Measurements from ENCODE around the gene PGF.

PGF gene

DNA sequence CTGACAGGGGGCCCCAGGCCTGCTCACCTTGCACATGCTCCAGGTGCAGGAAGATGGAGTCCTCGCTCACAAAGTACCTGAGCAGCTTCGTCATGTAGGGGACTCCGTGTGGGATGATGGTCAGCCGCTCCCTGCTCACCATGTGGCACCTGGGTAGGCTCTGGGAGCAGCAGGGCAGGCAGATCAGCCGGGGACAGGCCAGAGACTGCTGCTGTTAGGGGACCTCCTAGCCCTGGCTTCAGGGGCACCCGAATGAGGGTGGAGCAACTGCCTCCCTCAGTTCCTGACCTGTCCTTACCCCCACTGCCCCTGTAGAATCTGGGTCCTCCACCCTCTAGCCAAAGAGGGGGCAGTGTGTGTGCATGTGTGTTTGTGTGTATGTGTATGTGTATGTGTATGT, 44.2 kb downstream of the PGF start:
- DNase-seq (ENCODE audit: low read depth): no peak
- no peak overlapping the region for H3K4me3 ChIP-seq (ENCODE audit: low read depth, low read length)

GRCh38 chr14:74910556-74910955, 44.8 kb downstream of the PGF start:
- no peak for DNase-seq (ENCODE audit: low read depth)
- no peak overlapping the region for H3K4me3 ChIP-seq (ENCODE audit: low read depth, low read length)

GRCh38 chr14:74909911-74910310, 45.5 kb downstream of the PGF start:
- H3K4me3 ChIP-seq (ENCODE audit: low read depth, low read length): no peak overlapping the region
- DNase-seq (ENCODE audit: low read depth): no peak

- no peak for DNase-seq (ENCODE audit: low read depth)
These were observed 45.9 kb downstream of the PGF start for GRCh38 chr14:74909501-74909900.

DNA sequence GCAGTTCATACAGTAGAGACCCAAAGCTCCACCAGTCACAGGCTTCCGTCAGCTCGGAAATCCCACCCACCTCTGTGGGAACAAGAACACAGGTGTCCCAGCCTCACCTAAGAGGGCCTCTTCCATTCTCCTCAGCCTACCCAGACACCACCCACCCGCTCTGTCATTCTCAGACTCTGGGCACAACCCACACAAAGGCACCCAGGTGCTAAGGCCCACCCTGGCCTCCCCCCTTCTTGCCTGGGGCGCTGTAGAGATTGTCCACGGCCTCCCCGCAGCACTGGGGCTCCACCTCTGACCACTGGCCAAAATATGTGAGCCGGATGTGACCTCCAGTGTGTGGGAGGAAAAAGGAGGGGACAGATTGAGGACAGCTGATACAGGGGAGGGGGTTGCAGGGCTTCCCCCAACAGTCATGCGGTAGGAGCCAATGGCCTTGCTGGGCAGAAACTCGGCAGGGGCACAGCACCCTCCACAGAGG, 46.5 kb downstream of the PGF start:
- no peak for DNase-seq (ENCODE audit: low read depth)
- no peak overlapping the region for H3K4me3 ChIP-seq (ENCODE audit: low read depth, low read length)

More at GRCh38 chr14:74909501-74909900, 45.9 kb downstream of the PGF start:
- no peak overlapping the region for H3K4me3 ChIP-seq (ENCODE audit: low read depth, low read length)

DNA sequence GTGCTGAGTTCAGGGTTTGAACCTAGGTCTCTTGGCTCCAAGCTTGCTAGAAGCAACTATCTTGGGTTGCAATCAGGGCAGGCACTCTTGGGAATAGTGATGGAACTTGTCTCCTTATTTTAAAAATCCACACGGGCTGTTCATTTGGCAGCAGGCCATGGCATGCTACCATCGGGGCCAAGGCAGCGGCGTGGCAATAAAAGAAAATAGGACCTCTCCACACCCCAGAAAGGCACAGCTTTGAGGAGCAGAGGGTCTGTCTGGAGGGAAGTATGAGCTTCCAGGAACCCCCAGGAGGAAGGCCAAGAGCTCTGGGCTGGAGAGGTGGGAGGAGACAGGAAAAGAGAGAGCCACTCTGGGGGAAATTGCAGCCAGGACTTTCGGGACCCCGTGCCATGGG, 47.7 kb downstream of the PGF start:
- DNase-seq (ENCODE audit: low read depth): no peak

GRCh38 chr14:74906925-74907521, 48.4 kb downstream of the PGF start:
- DNase-seq (ENCODE audit: low read depth): no peak
- no peak overlapping the region for H3K4me3 ChIP-seq (ENCODE audit: low read depth, low read length)

More for the DNA sequence above, 47.7 kb downstream of the PGF start:
- no peak overlapping the region for H3K4me3 ChIP-seq (ENCODE audit: low read depth, low read length)

GRCh38 chr14:74905595-74906142, 49.7 kb downstream of the PGF start:
- DNase-seq (ENCODE audit: low read depth): no peak
- no peak overlapping the region for H3K4me3 ChIP-seq (ENCODE audit: low read depth, low read length)

- no peak for DNase-seq (ENCODE audit: low read depth)
- H3K4me3 ChIP-seq (ENCODE audit: low read depth, low read length): no peak overlapping the region
These were observed 50.5 kb downstream of the PGF start for GRCh38 chr14:74904635-74905503.

DNA sequence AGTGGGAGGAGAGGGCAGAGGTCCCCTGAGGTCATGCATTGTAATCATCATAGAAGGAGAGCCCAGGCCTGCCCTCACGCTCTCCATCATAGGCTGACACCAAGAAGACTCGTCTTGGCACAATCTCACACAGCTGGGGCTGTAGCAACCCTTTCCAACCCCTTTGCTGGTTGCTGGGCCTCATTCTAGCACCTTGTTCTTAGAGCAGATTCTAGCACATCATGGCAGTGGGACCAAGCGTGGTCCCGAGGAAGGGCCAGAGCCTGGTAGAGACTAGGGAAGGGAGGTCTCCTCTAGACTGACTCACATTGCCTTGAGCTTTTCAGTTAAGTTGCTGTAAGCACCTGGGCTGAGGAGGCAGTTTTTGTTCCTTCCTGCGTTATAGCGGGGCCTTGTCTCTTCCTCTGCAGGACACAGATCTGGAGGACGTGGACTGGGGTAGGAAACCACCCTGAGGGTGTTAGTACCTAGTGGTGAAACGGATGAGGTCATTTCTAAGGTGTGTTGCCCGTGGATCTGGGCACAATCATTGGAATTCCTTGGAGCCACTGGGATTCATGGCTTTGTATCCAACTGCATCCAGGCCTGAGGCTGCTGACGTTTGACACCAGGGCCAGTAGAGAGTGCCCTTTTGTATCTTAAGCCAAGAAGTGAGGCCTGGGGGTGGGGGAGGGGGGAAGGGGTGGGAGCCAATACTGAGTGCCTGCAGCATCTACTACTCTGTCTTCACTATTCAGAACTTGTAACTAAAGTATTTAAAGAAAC, 52.3 kb downstream of the PGF start:
- H3K4me3 ChIP-seq (ENCODE audit: low read depth, low read length): no peak overlapping the region
- DNase-seq (ENCODE audit: low read depth): no peak

- DNase-seq (ENCODE audit: low read depth): no peak
- H3K4me3 ChIP-seq (ENCODE audit: low read depth, low read length): no peak overlapping the region
These were observed 56.7 kb downstream of the PGF start for GRCh38 chr14:74898694-74899093.

GRCh38 chr14:74898083-74898482, 57.3 kb downstream of the PGF start:
- no peak for DNase-seq (ENCODE audit: low read depth)
- no peak overlapping the region for H3K4me3 ChIP-seq (ENCODE audit: low read depth, low read length)

DNA sequence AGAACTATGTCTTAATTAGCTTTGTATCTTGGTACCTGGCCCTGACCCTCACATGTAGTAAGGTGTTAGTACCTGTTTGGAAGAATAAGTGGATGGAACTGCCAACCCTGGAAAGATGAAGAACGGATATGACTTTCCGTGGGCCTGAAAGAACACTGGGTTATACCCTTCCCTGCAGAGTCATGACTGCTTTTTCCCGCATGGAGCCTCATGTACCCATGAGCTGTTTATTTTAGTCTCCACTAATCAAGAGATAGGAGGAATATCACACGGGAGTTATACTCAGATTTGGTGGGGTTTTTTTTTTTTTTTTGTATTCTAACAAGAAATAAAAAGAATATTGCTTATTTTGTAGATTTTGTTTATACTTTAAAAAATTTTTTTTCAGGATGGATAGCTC, 57.8 kb downstream of the PGF start:
- H3K4me3 ChIP-seq (ENCODE audit: low read depth, low read length): no peak overlapping the region
- no peak for DNase-seq (ENCODE audit: low read depth)

GRCh38 chr14:74896400-74896799, 59.0 kb downstream of the PGF start:
- no peak overlapping the region for H3K4me3 ChIP-seq (ENCODE audit: low read depth, low read length)
- no peak for DNase-seq (ENCODE audit: low read depth)

GRCh38 chr14:74893614-74894091, 61.7 kb downstream of the PGF start:
- no peak for DNase-seq (ENCODE audit: low read depth)
- no peak overlapping the region for H3K4me3 ChIP-seq (ENCODE audit: low read depth, low read length)

DNA sequence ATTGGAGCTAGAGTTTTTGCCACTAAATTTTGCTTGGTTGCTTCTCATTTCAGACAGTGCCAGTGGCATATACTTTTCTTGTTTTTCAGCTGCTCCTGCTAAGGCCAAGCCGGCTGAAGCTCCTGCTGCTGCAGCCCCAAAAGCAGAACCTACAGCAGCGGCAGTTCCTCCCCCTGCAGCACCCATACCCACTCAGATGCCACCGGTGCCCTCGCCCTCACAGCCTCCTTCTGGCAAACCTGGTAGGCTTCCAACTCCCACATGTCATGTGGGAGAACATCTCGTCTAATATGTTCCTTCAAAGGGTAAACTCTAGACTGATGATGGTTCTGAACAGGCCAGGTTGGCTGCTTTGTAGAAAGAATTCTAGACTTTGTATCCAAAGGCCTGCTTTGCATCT, 62.7 kb downstream of the PGF start:
- no peak for DNase-seq (ENCODE audit: low read depth)
- H3K4me3 ChIP-seq (ENCODE audit: low read depth, low read length): no peak overlapping the region

DNA sequence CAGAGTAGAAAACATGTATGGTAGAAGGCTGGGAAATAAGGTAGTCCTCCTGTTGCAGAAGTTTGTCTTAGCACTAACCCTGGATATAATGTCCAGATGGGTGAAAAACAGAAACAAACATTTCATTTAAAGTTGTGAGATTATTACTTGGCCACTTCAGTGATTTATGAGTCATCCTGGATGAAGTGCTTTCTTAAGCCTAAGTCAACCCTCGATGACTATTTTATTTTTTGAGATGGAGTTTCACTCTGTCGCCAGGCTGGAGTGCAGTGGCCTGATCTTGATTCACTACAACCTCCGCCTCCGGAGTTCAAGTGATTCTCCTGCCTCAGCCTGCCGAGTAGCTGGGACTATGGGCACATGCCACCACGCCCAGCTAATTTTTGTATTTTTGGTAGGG, 63.5 kb downstream of the PGF start:
- no peak for DNase-seq (ENCODE audit: low read depth)
- H3K4me3 ChIP-seq (ENCODE audit: low read depth, low read length): no peak overlapping the region
